Retinal pigment epithelial cell (primary cell): ENCODE measurements around the gene HAGHL.
"Not testable (repeated sequence)": the region's sequence is repeated elsewhere in the genome, so short reads cannot be mapped to it uniquely, and the experiment has no call there.

Experiments
- DNase-seq: peaks from one replicate; pipeline ENCODE4 v3.0.0-alpha.2; 2010; ENCODE audit warnings: low read depth
- H3K4me3 ChIP-seq: 2 replicates; pipeline ENCODE4 v1.5.1; 2011; ENCODE audit warnings: mild to moderate bottlenecking, low read length, control low read depth, moderate library complexity
- TF ChIP-seq, protein P1 (sequence below): conservative IDR thresholded peaks from 2 replicates; pipeline ENCODE4 v1.5.1; 2011; ENCODE audit warnings: low read depth, low read length, control low read depth, inconsistent platforms

The HAGHL gene

DNA sequence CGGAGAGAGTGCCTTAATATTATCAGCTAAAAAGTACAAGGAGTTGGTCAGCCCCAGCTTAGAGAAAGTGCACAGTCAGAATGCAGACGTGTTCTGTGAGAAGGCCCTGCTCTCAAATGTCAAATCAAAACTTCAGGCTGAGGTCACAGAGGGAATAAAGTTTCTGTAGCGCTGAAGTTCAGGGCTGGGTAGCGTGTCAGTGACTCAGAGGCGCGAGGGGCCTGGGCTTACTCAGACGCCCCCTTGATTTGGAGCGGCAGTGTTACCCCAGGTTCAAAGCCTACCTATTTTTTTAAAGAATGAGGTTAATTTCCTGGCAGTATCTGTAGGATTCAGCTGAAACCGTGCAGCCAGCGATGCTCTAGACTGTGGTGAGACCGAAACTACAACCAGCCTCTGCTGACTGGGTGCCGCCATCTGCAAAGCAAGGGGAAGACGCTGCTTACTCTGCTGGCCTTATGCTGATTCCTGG is 9.1 kb downstream of the HAGHL start:
- no peak for DNase-seq
- no peak overlapping the region for H3K4me3 ChIP-seq
- TF ChIP-seq, protein P1, sequence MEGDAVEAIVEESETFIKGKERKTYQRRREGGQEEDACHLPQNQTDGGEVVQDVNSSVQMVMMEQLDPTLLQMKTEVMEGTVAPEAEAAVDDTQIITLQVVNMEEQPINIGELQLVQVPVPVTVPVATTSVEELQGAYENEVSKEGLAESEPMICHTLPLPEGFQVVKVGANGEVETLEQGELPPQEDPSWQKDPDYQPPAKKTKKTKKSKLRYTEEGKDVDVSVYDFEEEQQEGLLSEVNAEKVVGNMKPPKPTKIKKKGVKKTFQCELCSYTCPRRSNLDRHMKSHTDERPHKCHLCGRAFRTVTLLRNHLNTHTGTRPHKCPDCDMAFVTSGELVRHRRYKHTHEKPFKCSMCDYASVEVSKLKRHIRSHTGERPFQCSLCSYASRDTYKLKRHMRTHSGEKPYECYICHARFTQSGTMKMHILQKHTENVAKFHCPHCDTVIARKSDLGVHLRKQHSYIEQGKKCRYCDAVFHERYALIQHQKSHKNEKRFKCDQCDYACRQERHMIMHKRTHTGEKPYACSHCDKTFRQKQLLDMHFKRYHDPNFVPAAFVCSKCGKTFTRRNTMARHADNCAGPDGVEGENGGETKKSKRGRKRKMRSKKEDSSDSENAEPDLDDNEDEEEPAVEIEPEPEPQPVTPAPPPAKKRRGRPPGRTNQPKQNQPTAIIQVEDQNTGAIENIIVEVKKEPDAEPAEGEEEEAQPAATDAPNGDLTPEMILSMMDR = no peak

DNA sequence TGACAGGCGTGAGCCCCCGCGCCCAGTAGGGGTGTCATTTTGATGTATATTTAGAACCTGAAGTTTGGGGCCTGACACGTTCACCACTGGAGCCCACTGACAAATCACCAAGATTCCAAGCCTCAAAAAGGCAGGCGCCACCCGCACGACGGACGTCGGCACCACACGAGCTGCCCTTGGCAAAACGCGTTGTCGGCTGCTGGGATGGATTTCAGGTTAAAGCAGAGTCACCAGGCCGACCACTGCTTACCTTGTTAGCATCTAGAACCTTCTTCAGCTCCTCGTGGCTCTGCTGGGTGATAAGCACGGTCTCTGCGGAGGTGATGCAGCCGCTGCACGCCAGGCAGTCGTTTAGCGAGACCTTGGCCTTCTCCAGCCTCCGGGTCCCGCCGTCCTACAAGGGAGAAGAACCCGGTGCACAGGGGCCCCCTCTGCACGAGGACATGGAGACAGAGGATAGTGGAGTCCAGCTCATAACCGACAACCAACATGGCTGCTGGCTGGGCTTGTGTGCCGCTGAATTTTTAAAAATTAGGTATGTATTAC is 10.1 kb downstream of the HAGHL start:
- TF ChIP-seq, protein P1 = no peak
- H3K4me3 ChIP-seq = no peak overlapping the region
- no peak for DNase-seq

DNA sequence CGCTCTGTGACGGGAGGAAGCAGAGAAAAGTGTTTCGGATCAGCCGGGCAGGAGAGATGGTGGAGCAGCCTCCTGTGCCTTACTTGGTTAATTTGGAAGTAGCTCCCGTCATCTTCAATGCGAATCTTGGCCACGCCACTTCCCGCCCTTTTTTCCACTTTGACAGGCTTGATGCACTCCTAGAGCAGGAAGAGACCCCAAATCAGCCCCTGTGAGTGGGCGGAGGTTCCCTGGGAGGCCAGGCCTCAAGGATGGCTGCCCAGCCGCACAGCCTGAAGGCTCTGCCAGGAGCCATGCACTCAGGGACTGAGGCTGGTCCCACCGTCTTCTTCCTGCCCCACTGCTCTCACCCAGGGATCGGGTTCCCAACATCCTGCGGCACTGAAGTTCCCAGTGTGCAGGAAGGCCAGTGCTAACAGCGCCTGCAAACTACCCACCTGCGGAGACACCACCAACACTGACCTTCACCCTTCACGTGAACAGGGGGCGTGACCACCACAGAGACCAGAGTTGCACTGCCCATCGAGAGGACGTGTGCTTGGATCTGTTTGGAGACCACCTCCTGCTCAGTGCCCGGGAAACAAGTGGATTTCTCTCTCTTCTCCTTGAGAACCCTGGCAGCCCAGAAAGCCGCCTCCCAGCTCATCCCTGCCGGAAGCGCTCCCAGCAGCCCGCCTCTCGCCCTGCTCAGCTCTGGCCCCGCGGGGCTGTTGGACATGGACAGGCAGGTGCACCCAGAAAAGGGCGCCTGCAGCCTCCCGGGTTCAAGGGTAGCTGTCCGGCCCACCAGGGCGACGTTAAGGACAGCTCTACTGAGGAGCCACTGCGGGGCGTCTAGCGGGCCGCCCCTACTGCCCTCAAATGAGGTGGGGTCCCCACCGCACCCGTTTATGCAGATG is 12.9 kb downstream of the HAGHL start:
- DNase-seq = no peak
- H3K4me3 ChIP-seq = peak overlapping the region; percentile 80
- TF ChIP-seq, protein P1 = no peak

DNA sequence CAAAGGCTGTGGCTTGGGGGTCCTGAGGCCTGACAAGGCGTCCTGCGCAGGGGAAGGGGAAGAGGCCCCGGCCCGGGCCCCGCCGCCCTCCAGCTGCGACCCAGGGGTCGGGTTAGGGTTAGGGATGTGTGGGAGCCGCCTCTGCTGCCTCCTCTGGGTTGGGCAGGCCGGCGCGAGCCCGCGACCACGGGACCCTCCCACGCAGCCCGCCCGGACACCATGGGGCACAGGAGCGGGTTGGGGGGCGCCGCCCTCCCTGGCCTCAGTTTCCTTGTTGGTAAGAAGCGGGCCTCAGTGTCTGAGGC is 13.5 kb downstream of the HAGHL start:
- H3K4me3 ChIP-seq = peak overlapping the region; percentile 80
- TF ChIP-seq, protein P1 = no peak
- no peak for DNase-seq

DNA sequence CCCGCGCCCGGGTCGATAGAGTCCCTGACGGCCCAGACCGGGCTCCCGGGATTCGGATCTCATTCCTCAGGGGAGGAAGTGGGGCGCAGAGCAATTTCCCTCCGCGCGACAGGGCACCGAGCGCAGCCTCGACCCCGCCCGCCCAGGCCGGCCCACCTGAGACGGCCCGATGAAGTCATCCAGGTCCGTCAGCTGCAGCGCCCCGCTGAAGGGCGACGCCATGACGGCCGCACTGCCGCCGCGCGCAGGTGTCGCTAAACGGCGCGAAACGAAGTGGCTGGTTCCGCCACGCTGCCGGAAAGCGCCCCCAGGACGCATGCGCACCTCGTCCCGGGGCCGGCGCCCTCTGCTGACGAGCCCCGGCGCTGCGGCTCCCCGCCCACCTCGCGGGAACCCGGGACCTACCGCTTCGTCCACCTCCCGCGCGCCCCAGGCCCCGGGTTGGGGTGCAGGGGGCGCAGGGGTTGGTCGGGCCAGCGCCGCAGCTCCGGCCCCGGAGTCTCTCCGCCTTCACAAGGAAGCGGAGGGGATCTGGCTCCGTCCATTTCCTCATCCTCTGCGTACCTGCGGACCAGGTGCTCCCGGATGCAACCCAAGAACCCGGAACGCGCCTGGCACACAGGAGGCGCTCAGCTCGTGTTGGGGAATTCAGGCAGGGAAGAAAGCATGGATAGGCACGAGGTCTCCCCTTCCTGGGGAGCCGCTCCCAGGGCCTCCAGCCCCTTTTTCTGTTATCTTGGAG is 14.0 kb downstream of the HAGHL start, which contains the start of gene CIAO3:
CIAO3 (minus strand) TSS at position 234 of the 742 bp plus-strand sequence; CDS start at position 222, 12 bp downstream.
- DNase-seq = peak; percentile 60
- peak within 1 kb of the TSS; percentile 80 for H3K4me3 ChIP-seq
- TF ChIP-seq, protein P1 = peak; percentile 65

DNA sequence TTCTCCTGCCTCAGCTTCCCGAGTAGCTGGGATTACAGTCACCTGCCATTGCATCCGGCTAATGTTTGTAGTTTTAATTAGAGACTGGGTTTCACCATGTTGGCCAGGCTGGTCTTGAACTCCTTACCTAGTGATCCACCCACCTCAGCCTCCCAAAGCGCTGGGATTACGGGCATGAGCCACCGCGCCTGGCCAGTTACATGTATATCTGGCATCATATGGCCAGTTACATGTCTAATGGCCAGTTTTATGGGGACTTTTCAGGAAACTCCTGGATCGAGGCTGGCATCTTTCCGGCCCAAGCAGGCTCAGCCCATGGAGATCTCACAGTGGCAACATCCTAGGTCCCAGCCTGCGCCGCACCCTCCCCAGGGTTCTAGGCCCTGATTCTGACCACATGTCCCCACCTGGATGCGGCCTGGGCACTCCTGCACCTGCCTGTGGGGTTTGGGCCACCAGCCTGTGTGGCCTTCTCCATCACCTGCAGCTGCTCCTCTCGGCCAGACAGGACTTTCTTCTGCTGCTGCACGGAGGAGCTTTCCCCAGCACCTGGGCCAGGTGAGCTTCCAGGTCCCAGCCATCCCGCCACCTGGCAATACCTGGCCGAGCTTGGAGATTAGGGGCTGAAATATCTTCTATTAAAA is 15.2 kb downstream of the HAGHL start:
- DNase-seq = no peak
- TF ChIP-seq, protein P1 = no peak
- no peak overlapping the region for H3K4me3 ChIP-seq

DNA sequence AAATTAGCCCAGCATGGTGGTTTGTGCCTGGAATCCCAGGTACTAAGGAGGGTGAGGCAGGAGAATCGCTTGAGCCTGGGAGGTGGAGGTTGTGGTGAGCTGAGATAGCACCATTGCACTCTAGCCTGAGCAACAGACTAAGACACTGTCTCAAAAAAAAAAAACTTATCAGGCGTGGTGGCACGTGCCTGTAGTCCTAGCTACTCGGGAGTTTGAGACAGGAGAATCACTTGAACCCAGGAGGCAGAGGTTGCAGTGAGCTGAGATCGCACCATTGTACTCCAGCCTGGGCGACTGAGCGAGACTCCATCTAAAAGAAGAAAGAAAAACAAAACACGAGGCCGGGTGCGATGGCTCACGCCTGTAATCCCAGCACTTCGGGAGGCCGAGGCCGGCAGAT is 16.0 kb downstream of the HAGHL start:
- H3K4me3 ChIP-seq, DNase-seq: not testable (repeated sequence)
